HepG2 (cell line): ENCODE results near the gene IFT43. TPM values are rescaled to one million over a fixed set of nuclear protein-coding genes. Genes with fewer than 3 reads are reported as not detected.

ENCODE experiments used
- CREB3 ChIP-seq: sonication (generic); formaldehyde crosslinking; IDR thresholded peaks from 2 replicates; pipeline ENCODE4 v1.5.0; 2020; ENCODE audit warnings: missing genetic modification reagents
- GABPB1 ChIP-seq: IDR thresholded peaks from 2 replicates; pipeline ENCODE4 v1.6.1; 2016; ENCODE audit warnings: mild to moderate bottlenecking, missing genetic modification reagents, moderate library complexity, missing compliant biosample characterization
- HNRNPK ChIP-seq: fragments of 200-400 bp; formaldehyde crosslinking; IDR thresholded peaks from 2 replicates; pipeline ENCODE4 v1.6.1; 2018; ENCODE audit warnings: low read length, low read depth, moderate library complexity, mild to moderate bottlenecking; ENCODE audit not compliant: poor library complexity, severe bottlenecking
- HOXA5 ChIP-seq: sonication (generic); formaldehyde crosslinking; IDR thresholded peaks from 2 replicates; pipeline ENCODE4 v1.4.0; 2020; ENCODE audit warnings: missing genetic modification reagents
- HOXA9 ChIP-seq: sonication (generic); formaldehyde crosslinking; IDR thresholded peaks from 2 replicates; pipeline ENCODE4 v1.8.1; 2022; ENCODE audit warnings: missing genetic modification reagents, mild to moderate bottlenecking, moderate library complexity, borderline replicate concordance
- NCOR1 ChIP-seq: fragments of 200-600 bp; sonication (generic); IDR thresholded peaks from 2 replicates; pipeline ENCODE4 v1.7.0; 2017; ENCODE audit warnings: antibody characterized with exemption, low read length, borderline replicate concordance
- NONO ChIP-seq, 2 experiments: fragments of 450-650 bp in 1 of 2; sonication (generic) in 1 of 2; formaldehyde crosslinking in 1 of 2; IDR thresholded peaks in 1 of 2; conservative IDR thresholded peaks in 1 of 2; 2 replicates each; pipeline versions ENCODE4 v1.6.1 to v1.8.0; 2017 to 2022; ENCODE audit warnings: mild to moderate bottlenecking in 1 of 2, missing genetic modification reagents in 1 of 2, moderate library complexity in 1 of 2
- SP1 ChIP-seq, 2 experiments: fragments of 450-650 bp in 1 of 2; sonication (generic) in 1 of 2; formaldehyde crosslinking in 1 of 2; IDR thresholded peaks; 2 replicates each; pipeline versions ENCODE4 v1.4.0 to v1.6.1; 2016 to 2020; ENCODE audit warnings: missing genetic modification reagents in 1 of 2
- TMF1 ChIP-seq: sonication (generic); formaldehyde crosslinking; IDR thresholded peaks from 2 replicates; pipeline ENCODE4 v1.8.1; 2022; ENCODE audit warnings: low read depth, missing genetic modification reagents
- U2AF1 ChIP-seq: fragments of 200-400 bp; formaldehyde crosslinking; optimal IDR thresholded peaks from 2 replicates; pipeline ENCODE3; 2017; ENCODE audit warnings: mild to moderate bottlenecking, low read depth, low read length
- ZNF275 ChIP-seq: sonication (generic); formaldehyde crosslinking; IDR thresholded peaks from 2 replicates; pipeline ENCODE4 v1.8.0; 2022; ENCODE audit warnings: missing genetic modification reagents, mild to moderate bottlenecking, inconsistent platforms, borderline replicate concordance
- ZNF567 ChIP-seq: sonication (generic); formaldehyde crosslinking; IDR thresholded peaks from 2 replicates; pipeline ENCODE4 v1.8.1; 2023; ENCODE audit warnings: mild to moderate bottlenecking, missing genetic modification reagents, borderline replicate concordance
- ZNF670 ChIP-seq: sonication (generic); formaldehyde crosslinking; IDR thresholded peaks from 2 replicates; pipeline ENCODE4 v1.8.0; 2022; ENCODE audit warnings: mild to moderate bottlenecking, missing genetic modification reagents, borderline replicate concordance
- ZNF777 ChIP-seq: sonication (generic); formaldehyde crosslinking; IDR thresholded peaks from 2 replicates; pipeline ENCODE4 v1.4.0; 2020; ENCODE audit warnings: missing genetic modification reagents
- ZNF883 ChIP-seq: sonication (generic); formaldehyde crosslinking; IDR thresholded peaks from 2 replicates; pipeline ENCODE4 v1.5.1; 2020; ENCODE audit warnings: mild to moderate bottlenecking, missing genetic modification reagents; ENCODE audit errors: not compliant biosample characterization
- ZSCAN22 ChIP-seq: sonication (generic); formaldehyde crosslinking; IDR thresholded peaks from 2 replicates; pipeline ENCODE4 v1.4.0; 2020; ENCODE audit warnings: mild to moderate bottlenecking, missing genetic modification reagents
- polyA plus RNA-seq, 8 experiments: library from polyadenylated mRNA; depleted of rRNA in 3 of 8; stranded (reverse) in 7 of 8; unstranded in 1 of 8; fragments of >200 nt; fragmentation: Illumina TruSeq in 4 of 8; extraction: Trizol in 4 of 8; gene quantifications; 2 replicates each; pipeline versions ENCODE4 v1.2.1 to v1.2.3, GENCODE V29; 2011 to 2016; ENCODE audit warnings: low read depth in 4 of 8, missing spikeins in 1 of 8, mixed read lengths in 1 of 8; ENCODE audit not compliant: insufficient read depth in 1 of 8
- total RNA-seq, 5 experiments: library from RNA; depleted of rRNA; stranded (reverse); fragments of >200 nt; fragmentation: Illumina TruSeq; extraction: Trizol; gene quantifications; 2 replicates each; pipeline ENCODE4 v1.2.3, GENCODE V29; 2016; ENCODE audit warnings: low read depth in 1 of 5
- TF ChIP-seq, protein P1 (sequence below): sonication (generic); formaldehyde crosslinking; IDR thresholded peaks from one replicate; pipeline ENCODE4 v1.5.1; 2020; ENCODE audit warnings: mild to moderate bottlenecking, missing genetic modification reagents; ENCODE audit errors: not compliant biosample characterization

Gene IFT43
- total and polyA plus RNA-seq, 2 of the 13 experiments (the other 11 are each of a cell fraction or from before 2014, with no cell fraction given) = 0.15 to 0.55 TPM

GRCh38 chr14:75982266-75983018, 3.1 kb upstream of the IFT43 start (continued):
- TF ChIP-seq, protein P1, sequence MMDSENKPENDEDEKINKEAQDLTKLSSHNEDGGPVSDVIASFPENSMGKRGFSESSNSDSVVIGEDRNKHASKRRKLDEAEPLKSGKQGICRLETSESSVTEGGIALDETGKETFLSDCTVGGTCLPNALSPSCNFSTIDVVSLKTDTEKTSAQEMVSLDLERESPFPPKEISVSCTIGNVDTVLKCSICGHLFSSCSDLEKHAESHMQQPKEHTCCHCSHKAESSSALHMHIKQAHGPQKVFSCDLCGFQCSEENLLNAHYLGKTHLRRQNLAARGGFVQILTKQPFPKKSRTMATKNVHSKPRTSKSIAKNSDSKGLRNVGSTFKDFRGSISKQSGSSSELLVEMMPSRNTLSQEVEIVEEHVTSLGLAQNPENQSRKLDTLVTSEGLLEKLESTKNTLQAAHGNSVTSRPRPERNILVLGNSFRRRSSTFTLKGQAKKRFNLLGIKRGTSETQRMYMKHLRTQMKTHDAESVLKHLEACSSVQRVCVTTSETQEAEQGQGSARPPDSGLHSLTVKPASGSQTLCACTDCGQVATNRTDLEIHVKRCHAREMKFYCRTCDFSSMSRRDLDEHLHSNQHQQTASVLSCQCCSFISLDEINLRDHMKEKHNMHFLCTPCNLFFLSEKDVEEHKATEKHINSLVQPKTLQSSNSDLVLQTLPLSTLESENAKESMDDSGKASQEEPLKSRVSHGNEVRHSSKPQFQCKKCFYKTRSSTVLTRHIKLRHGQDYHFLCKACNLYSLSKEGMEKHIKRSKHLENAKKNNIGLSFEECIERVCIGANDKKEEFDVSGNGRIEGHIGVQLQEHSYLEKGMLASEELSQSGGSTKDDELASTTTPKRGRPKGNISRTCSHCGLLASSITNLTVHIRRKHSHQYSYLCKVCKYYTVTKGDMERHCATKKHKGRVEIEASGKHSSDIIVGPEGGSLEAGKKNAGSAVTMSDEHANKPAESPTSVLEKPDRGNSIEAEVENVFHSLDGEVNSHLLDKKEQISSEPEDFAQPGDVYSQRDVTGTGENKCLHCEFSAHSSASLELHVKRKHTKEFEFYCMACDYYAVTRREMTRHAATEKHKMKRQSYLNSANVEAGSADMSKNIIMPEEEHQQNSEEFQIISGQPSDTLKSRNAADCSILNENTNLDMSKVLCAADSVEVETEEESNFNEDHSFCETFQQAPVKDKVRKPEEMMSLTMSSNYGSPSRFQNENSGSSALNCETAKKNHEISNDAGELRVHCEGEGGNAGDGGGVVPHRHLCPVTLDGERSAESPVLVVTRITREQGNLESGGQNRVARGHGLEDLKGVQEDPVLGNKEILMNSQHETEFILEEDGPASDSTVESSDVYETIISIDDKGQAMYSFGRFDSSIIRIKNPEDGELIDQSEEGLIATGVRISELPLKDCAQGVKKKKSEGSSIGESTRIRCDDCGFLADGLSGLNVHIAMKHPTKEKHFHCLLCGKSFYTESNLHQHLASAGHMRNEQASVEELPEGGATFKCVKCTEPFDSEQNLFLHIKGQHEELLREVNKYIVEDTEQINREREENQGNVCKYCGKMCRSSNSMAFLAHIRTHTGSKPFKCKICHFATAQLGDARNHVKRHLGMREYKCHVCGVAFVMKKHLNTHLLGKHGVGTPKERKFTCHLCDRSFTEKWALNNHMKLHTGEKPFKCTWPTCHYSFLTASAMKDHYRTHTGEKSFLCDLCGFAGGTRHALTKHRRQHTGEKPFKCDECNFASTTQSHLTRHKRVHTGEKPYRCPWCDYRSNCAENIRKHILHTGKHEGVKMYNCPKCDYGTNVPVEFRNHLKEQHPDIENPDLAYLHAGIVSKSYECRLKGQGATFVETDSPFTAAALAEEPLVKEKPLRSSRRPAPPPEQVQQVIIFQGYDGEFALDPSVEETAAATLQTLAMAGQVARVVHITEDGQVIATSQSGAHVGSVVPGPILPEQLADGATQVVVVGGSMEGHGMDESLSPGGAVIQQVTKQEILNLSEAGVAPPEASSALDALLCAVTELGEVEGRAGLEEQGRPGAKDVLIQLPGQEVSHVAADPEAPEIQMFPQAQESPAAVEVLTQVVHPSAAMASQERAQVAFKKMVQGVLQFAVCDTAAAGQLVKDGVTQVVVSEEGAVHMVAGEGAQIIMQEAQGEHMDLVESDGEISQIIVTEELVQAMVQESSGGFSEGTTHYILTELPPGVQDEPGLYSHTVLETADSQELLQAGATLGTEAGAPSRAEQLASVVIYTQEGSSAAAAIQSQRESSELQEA (CRISPR knock-in tag) = peak; percentile 37
- TF ChIP-seq ZSCAN22 = no peak
- TF ChIP-seq ZNF883 (CRISPR knock-in tag) = no peak
- peak; percentile 92 for TF ChIP-seq ZNF777
- TF ChIP-seq CREB3 (CRISPR knock-in tag) = no peak
- TF ChIP-seq HOXA9 (CRISPR knock-in tag) = no peak
- TF ChIP-seq HNRNPK = peak; percentile 57
- TF ChIP-seq ZNF567 (CRISPR knock-in tag) = no peak
- TF ChIP-seq SP1 (IDR thresholded peaks at IDR 0.05) = no peak
- TF ChIP-seq SP1 (CRISPR knock-in tag; IDR thresholded peaks at IDR 0.05) = no peak
- no peak for TF ChIP-seq NCOR1
- TF ChIP-seq NONO (IDR thresholded peaks at IDR 0.05) = no peak
- no peak for TF ChIP-seq NONO (CRISPR knock-in tag; conservative IDR thresholded peaks at IDR 0.05)
- no peak for TF ChIP-seq TMF1 (CRISPR knock-in tag)
- TF ChIP-seq U2AF1 = no peak
- peak; percentile 53; the same call in 1 of the 2 replicates for TF ChIP-seq GABPB1
- TF ChIP-seq ZNF670 (CRISPR knock-in tag) = peak; percentile 69; the same call in 1 of the 2 replicates
- TF ChIP-seq HOXA5 (CRISPR knock-in tag) = peak; percentile 33; the same call in 1 of the 2 replicates
- no peak for TF ChIP-seq ZNF275 (CRISPR knock-in tag)
